SK-N-SH treated with all-trans-retinoic acid at 6 μM for 48 hours (cell line): Measurements from ENCODE around the gene GSG1L.

ENCODE experiments used
- ATAC-seq: fragments of 200-7000 bp; cut with Tn5 transposase; 3 replicates; pipeline ENCODE4 v1.9.1; 2020; ENCODE audit warnings: mild to moderate bottlenecking, moderate library complexity
- ARNTL ChIP-seq: fragments of 450-650 bp; formaldehyde crosslinking; IDR thresholded peaks from 2 replicates; pipeline ENCODE4 v1.5.0; 2020; ENCODE audit warnings: low read depth, mild to moderate bottlenecking, moderate library complexity, borderline replicate concordance
- BACH2 ChIP-seq: fragments of 250-450 bp; sonication (Bioruptor Pico); IDR thresholded peaks from 2 replicates; pipeline ENCODE4 v1.9.0; 2021; ENCODE audit warnings: mild to moderate bottlenecking, borderline replicate concordance
- CSDC2 ChIP-seq: fragments of 250-450 bp; sonication (Bioruptor Pico); IDR thresholded peaks from 2 replicates; pipeline ENCODE4 v1.5.0; 2020; ENCODE audit warnings: mild to moderate bottlenecking, moderate library complexity
- CSRNP3 ChIP-seq: fragments of 250-450 bp; sonication (Bioruptor Pico); IDR thresholded peaks from 2 replicates; pipeline ENCODE4 v1.5.1; 2021; ENCODE audit warnings: mild to moderate bottlenecking, moderate library complexity
- ESRRG ChIP-seq: fragments of 250-450 bp; sonication (Bioruptor Pico); IDR thresholded peaks from 2 replicates; pipeline ENCODE4 v1.6.1; 2021; ENCODE audit warnings: mild to moderate bottlenecking
- GLIS3 ChIP-seq: fragments of 250-450 bp; sonication (Bioruptor Pico); IDR thresholded peaks from 2 replicates; pipeline ENCODE4 v1.5.0; 2020; ENCODE audit warnings: mild to moderate bottlenecking, moderate library complexity
- ISL1 ChIP-seq: fragments of 250-450 bp; sonication (Bioruptor Pico); IDR thresholded peaks from 2 replicates; pipeline ENCODE4 v2.1.2; 2022; ENCODE audit warnings: mild to moderate bottlenecking, moderate library complexity
- OSR1 ChIP-seq: fragments of 250-450 bp; sonication (Bioruptor Pico); IDR thresholded peaks from 2 replicates; pipeline ENCODE4 v1.8.0; 2022; ENCODE audit warnings: moderate library complexity, mild to moderate bottlenecking, inconsistent platforms
- PATZ1 ChIP-seq: fragments of 250-450 bp; sonication (Bioruptor Pico); IDR thresholded peaks from 2 replicates; pipeline ENCODE4 v1.8.0; 2020; ENCODE audit warnings: mild to moderate bottlenecking, moderate library complexity, borderline replicate concordance
- RARB ChIP-seq: fragments of 250-450 bp; sonication (Bioruptor Pico); IDR thresholded peaks from 2 replicates; pipeline ENCODE4 v1.8.0; 2021; ENCODE audit warnings: mild to moderate bottlenecking, moderate library complexity
- SNAI2 ChIP-seq: fragments of 250-450 bp; sonication (Bioruptor Pico); IDR thresholded peaks from 2 replicates; pipeline ENCODE4 v1.5.0; 2020; ENCODE audit warnings: mild to moderate bottlenecking, moderate library complexity
- TCF4 ChIP-seq: fragments of 250-450 bp; sonication (Bioruptor Pico); IDR thresholded peaks from 2 replicates; pipeline ENCODE4 v1.8.0; 2021; ENCODE audit warnings: mild to moderate bottlenecking, moderate library complexity, borderline replicate concordance
- TSHZ2 ChIP-seq: fragments of 250-450 bp; sonication (Bioruptor Pico); IDR thresholded peaks from 2 replicates; pipeline ENCODE4 v1.5.0; 2020; ENCODE audit warnings: mild to moderate bottlenecking, moderate library complexity
- ZC3H10 ChIP-seq: fragments of 250-450 bp; sonication (Bioruptor Pico); IDR thresholded peaks from 2 replicates; pipeline ENCODE4 v1.5.1; 2021; ENCODE audit warnings: mild to moderate bottlenecking, moderate library complexity
- ZFP3 ChIP-seq: fragments of 250-450 bp; sonication (Bioruptor Pico); IDR thresholded peaks from 2 replicates; pipeline ENCODE4 v1.5.0; 2020; ENCODE audit warnings: mild to moderate bottlenecking, moderate library complexity
- ZFP30 ChIP-seq: fragments of 450-650 bp; formaldehyde crosslinking; IDR thresholded peaks from 2 replicates; pipeline ENCODE4 v1.5.0; 2022; ENCODE audit warnings: mild to moderate bottlenecking, moderate library complexity
- ZNF565 ChIP-seq: fragments of 450-650 bp; formaldehyde crosslinking; conservative IDR thresholded peaks from 2 replicates; pipeline ENCODE4 v1.5.0; 2020; ENCODE audit warnings: low read depth, mild to moderate bottlenecking, moderate library complexity
- ZNF70 ChIP-seq: fragments of 450-650 bp; formaldehyde crosslinking; IDR thresholded peaks from 2 replicates; pipeline ENCODE4 v1.5.0; 2020; ENCODE audit warnings: mild to moderate bottlenecking, moderate library complexity
- TF ChIP-seq, protein P1 (sequence below): fragments of 250-450 bp; sonication (Bioruptor Pico); IDR thresholded peaks from 2 replicates; pipeline ENCODE4 v1.8.0; 2021; ENCODE audit warnings: low read depth, mild to moderate bottlenecking, moderate library complexity, borderline replicate concordance
- TF ChIP-seq, protein P2 (sequence below): fragments of 250-450 bp; sonication (Bioruptor Pico); IDR thresholded peaks from 2 replicates; pipeline ENCODE4 v1.5.1; 2020; ENCODE audit warnings: low read depth, mild to moderate bottlenecking, moderate library complexity

The GSG1L gene

DNA sequence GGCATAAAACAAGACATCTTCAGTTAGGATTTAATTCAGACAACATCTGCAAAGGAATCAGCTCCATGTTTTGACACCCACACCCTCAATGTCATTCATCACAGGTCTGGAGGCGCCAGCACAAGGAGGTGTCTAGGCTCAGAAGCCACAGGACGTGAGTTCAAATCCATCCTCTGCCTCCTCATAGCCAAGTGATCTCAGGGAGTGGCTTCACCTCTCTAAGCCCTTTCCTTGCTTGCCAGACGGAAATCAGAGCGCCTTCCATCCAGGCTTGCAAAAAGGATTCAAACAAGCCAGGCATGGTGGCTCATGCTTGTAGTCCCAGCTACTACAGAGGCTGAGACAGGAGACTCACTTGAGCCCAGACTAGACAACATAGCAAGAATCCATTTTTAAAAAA is 84.6 kb downstream of the GSG1L start:
- ATAC-seq: no peak
- TF ChIP-seq OSR1 (no peak), CSDC2 (CRISPR knock-in tag) (no peak), ESRRG (CRISPR knock-in tag) (no peak), TSHZ2 (CRISPR knock-in tag) (no peak), CSRNP3 (CRISPR knock-in tag) (no peak), ISL1 (no peak), TCF4 (CRISPR knock-in tag) (no peak)
- TF ChIP-seq, protein P1, sequence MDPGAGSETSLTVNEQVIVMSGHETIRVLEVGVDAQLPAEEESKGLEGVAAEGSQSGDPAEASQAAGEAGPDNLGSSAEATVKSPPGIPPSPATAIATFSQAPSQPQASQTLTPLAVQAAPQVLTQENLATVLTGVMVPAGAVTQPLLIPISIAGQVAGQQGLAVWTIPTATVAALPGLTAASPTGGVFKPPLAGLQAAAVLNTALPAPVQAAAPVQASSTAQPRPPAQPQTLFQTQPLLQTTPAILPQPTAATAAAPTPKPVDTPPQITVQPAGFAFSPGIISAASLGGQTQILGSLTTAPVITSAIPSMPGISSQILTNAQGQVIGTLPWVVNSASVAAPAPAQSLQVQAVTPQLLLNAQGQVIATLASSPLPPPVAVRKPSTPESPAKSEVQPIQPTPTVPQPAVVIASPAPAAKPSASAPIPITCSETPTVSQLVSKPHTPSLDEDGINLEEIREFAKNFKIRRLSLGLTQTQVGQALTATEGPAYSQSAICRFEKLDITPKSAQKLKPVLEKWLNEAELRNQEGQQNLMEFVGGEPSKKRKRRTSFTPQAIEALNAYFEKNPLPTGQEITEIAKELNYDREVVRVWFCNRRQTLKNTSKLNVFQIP (CRISPR knock-in tag): no peak

GRCh38 chr16:27977966-27978365 is 85.5 kb downstream of the GSG1L start:
- no peak for ATAC-seq
- no peak for TF ChIP-seq ZC3H10 (CRISPR knock-in tag)
- no peak for TF ChIP-seq TSHZ2 (CRISPR knock-in tag)
- no peak for TF ChIP-seq ZFP3 (CRISPR knock-in tag)
- TF ChIP-seq SNAI2 (CRISPR knock-in tag): no peak
- TF ChIP-seq ZNF565 (CRISPR knock-in tag): no peak
- no peak for TF ChIP-seq ZFP30
- TF ChIP-seq, protein P2, sequence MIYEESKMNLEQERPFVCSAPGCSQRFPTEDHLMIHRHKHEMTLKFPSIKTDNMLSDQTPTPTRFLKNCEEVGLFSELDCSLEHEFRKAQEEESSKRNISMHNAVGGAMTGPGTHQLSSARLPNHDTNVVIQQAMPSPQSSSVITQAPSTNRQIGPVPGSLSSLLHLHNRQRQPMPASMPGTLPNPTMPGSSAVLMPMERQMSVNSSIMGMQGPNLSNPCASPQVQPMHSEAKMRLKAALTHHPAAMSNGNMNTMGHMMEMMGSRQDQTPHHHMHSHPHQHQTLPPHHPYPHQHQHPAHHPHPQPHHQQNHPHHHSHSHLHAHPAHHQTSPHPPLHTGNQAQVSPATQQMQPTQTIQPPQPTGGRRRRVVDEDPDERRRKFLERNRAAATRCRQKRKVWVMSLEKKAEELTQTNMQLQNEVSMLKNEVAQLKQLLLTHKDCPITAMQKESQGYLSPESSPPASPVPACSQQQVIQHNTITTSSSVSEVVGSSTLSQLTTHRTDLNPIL: no peak
- TF ChIP-seq BACH2: no peak
- no peak for TF ChIP-seq TCF4 (CRISPR knock-in tag)
- no peak for TF ChIP-seq RARB (CRISPR knock-in tag)
- TF ChIP-seq GLIS3: no peak
- TF ChIP-seq ARNTL (CRISPR knock-in tag): no peak
- no peak for TF ChIP-seq CSDC2 (CRISPR knock-in tag)
- TF ChIP-seq ESRRG (CRISPR knock-in tag): no peak
- no peak for TF ChIP-seq CSRNP3 (CRISPR knock-in tag)
- no peak for TF ChIP-seq ZNF70 (CRISPR knock-in tag)
- no peak for TF ChIP-seq ISL1
- no peak for TF ChIP-seq PATZ1 (CRISPR knock-in tag)
- TF ChIP-seq OSR1: no peak
